ENCODE measurements around the gene COPE.

DNA sequence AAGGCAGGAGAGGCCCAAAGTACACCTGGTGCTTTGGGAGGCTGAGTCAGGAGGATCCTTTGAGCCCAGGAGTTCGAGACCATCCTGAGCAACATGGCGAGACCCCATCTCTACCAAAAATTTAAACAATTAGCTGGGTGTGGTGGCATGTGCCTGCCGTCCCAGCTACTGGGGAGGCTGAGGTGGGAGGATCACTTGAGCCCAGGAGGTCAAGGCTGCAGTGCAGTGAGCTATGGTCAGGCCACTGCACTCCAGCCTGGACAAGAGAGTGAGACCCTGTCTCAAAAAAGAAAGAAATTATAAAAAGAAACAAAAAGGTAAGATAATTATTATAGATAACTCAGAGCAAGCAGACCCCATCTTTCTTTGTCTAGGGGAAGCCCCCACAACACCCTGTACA lies 20.0 kb upstream of the COPE start:
- TF ChIP-seq CTCF (IDR thresholded peaks at IDR 0.05): no peak
- no peak for TF ChIP-seq POLR2A (IDR thresholded peaks at IDR 0.05)
